ENCODE measurements around the gene SOBP. TPM values are rescaled to one million over a fixed set of nuclear protein-coding genes. Genes with fewer than 3 reads are reported as not detected.

Gene SOBP
- total RNA-seq, 1 experiment from 2014 or later: 1.4 TPM

- Histone ChIP-seq H3K9me3 (replicated peaks) (no peaks in the 10 kb centered on the region), H3K27me3 (replicated peaks) (no peaks in the 10 kb centered on the region), H3K27ac (no peak overlapping the region), H3K4me3 (no peak overlapping the region), H3K36me3 (no peaks in the 10 kb centered on the region), H3K4me1 (replicated peaks) (no peaks in the 10 kb centered on the region)
- DNase-seq (ENCODE audit: low read depth in 1 of 2, low spot score in 2 of 2): no peak
Measured at GRCh38 chr6:107523054-107523791, 33.3 kb downstream of the SOBP start.

DNA sequence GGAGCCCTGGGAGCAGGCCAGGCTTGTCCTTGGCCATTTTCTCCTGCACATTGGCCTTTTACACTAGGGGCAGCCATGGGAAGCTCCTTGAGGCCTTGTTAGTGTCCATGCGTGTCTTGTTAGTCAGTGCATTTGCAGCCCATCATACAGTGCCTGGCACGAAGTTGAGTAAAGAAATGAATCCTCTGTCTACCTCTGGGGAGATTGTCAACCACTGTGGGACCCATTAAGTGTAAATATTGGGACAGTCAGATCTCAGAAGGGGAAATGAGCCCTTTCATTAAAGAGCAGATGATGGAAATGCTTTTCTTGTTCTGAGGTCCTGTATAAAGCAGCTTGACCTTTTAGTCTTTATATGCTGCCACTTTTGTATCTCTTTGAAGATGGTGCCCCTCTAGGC is 33.9 kb downstream of the SOBP start:
- no peaks in the 10 kb centered on the region for H3K27me3 ChIP-seq (replicated peaks)
- no peak for DNase-seq (ENCODE audit: low read depth in 1 of 2, low spot score in 2 of 2)
- no peaks in the 10 kb centered on the region for H3K9me3 ChIP-seq (replicated peaks)
- no peak overlapping the region for H3K4me3 ChIP-seq
- H3K27ac ChIP-seq: no peak overlapping the region
- no peaks in the 10 kb centered on the region for H3K4me1 ChIP-seq (replicated peaks)
- no peaks in the 10 kb centered on the region for H3K36me3 ChIP-seq

DNA sequence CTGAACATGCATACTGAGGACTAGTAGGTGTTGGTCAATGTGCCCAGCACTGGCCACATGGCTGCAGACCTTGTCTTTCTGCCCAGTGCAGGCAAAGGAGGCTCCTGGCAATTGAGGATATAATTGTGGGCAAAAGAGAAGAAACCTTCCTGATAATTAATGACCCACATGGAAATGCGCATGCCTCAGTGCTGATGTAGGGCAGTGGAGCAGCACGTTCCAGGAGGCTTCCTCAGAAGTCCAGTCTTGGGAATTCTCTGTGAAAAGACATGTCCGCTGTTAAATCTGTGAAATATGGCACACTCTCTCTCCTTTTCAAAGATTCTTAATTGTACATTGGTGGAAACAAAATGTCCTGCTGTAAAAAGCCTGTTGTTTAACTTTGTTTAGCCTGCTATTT is 34.7 kb downstream of the SOBP start:
- no peaks in the 10 kb centered on the region for H3K27me3 ChIP-seq (replicated peaks)
- H3K27ac ChIP-seq: no peak overlapping the region
- H3K4me1 ChIP-seq (replicated peaks): no peaks in the 10 kb centered on the region
- H3K9me3 ChIP-seq (replicated peaks): no peaks in the 10 kb centered on the region
- H3K4me3 ChIP-seq: no peak overlapping the region
- no peaks in the 10 kb centered on the region for H3K36me3 ChIP-seq
- DNase-seq (ENCODE audit: low read depth in 1 of 2, low spot score in 2 of 2): no peak

- H3K36me3 ChIP-seq: no peaks in the 10 kb centered on the region
- H3K9me3 ChIP-seq (replicated peaks): no peaks in the 10 kb centered on the region
- H3K4me1 ChIP-seq (replicated peaks): no peaks in the 10 kb centered on the region; the same call in 1 of the 2 replicates
- H3K27ac ChIP-seq: no peak overlapping the region
- DNase-seq (ENCODE audit: low read depth in 1 of 2, low spot score in 2 of 2): no peak
- H3K27me3 ChIP-seq (replicated peaks): no peaks in the 10 kb centered on the region
- H3K4me3 ChIP-seq: no peak overlapping the region
Measured at GRCh38 chr6:107531868-107532267, 42.0 kb downstream of the SOBP start.

DNA sequence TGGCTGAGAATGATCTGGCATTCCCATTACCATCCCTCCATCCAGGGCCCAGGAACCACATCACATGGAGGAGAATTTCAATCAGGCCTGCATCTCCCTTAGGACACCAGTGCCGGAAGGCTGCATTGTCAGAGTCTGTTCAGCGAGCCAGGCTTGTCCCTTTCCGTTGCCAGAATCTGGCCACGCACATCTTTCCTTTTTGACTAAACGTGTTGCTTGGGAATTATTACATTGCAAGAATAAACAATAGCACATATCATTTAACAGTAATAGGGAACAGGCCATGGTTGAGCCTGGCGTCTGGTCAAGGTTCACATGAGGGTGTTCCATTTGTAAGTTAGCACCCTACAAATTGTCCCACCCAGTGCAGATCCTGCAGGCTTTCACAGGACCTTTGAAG is 42.8 kb downstream of the SOBP start:
- Histone ChIP-seq H3K9me3 (replicated peaks) (no peaks in the 10 kb centered on the region), H3K27ac (no peak overlapping the region), H3K4me1 (replicated peaks) (no peaks in the 10 kb centered on the region; the same call in 1 of the 2 replicates), H3K27me3 (replicated peaks) (no peaks in the 10 kb centered on the region), H3K36me3 (no peaks in the 10 kb centered on the region), H3K4me3 (no peak overlapping the region)
- no peak for DNase-seq (ENCODE audit: low read depth in 1 of 2, low spot score in 2 of 2)

DNA sequence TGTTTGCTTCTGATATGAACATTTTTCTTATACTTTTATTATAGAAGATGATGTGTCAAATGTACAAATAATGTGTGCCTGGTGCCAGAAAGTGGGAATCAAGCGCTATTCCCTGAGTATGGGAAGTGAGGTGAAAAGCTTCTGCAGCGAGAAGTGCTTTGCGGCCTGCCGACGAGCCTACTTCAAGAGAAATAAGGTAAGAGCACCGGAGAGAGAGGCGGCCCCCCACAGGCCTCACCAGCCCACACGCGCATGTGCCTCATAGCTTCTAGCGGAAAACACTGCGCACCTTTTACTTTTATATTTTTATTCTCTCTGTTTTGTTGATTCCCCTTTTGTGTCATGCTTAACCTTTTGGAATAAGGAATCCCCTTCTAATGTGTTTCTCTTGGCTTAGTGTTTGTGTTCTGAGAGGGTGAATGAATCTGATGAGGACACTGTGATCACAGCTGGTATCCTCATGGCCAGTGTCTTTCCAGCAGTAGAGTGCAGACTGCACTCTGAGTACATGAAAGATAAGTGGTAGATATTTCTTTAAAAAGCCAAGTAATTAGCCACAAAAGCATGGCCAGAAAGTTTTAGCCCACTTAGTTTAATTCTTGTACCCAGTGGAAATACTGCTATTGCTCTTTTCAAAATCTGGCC is 43.6 kb downstream of the SOBP start:
- Histone ChIP-seq H3K27ac (no peak overlapping the region), H3K27me3 (replicated peaks) (no peaks in the 10 kb centered on the region), H3K4me1 (replicated peaks) (no peaks in the 10 kb centered on the region; the same call in 1 of the 2 replicates), H3K9me3 (replicated peaks) (no peaks in the 10 kb centered on the region), H3K4me3 (no peak overlapping the region), H3K36me3 (no peaks in the 10 kb centered on the region)
- no peak for DNase-seq (ENCODE audit: low read depth in 1 of 2, low spot score in 2 of 2)

GRCh38 chr6:107534571-107535141 is 44.7 kb downstream of the SOBP start:
- peak in 1 of 2 experiments; percentile 23 for DNase-seq (ENCODE audit: low read depth in 1 of 2, low spot score in 2 of 2)
- H3K27me3 ChIP-seq (replicated peaks): no peaks in the 10 kb centered on the region
- H3K27ac ChIP-seq: no peak overlapping the region
- H3K36me3 ChIP-seq: no peaks in the 10 kb centered on the region
- H3K9me3 ChIP-seq (replicated peaks): no peaks in the 10 kb centered on the region
- H3K4me1 ChIP-seq (replicated peaks): no peaks in the 10 kb centered on the region; the same call in 1 of the 2 replicates
- no peak overlapping the region for H3K4me3 ChIP-seq

DNA sequence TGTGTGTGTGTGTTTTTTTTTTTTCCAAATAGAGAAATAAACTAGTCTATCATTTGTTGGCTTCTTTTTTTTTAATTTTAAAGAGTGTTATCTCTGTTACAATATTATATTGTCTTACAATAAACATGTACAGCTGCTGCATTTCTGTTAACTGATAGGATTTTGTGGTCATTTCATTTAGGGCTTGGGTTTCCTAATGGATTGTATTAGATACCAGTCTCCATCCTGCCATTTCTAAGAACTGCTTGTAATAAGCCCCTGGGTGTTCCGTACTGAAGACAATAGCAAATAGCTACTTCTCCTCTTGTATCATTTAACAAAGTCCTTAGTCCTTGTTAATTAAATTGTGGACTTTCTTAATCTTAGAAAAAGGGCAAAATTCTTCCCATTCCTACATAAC is 45.7 kb downstream of the SOBP start:
- no peak for DNase-seq (ENCODE audit: low read depth in 1 of 2, low spot score in 2 of 2)
- Histone ChIP-seq H3K4me3 (no peak overlapping the region), H3K27ac (no peak overlapping the region)

DNA sequence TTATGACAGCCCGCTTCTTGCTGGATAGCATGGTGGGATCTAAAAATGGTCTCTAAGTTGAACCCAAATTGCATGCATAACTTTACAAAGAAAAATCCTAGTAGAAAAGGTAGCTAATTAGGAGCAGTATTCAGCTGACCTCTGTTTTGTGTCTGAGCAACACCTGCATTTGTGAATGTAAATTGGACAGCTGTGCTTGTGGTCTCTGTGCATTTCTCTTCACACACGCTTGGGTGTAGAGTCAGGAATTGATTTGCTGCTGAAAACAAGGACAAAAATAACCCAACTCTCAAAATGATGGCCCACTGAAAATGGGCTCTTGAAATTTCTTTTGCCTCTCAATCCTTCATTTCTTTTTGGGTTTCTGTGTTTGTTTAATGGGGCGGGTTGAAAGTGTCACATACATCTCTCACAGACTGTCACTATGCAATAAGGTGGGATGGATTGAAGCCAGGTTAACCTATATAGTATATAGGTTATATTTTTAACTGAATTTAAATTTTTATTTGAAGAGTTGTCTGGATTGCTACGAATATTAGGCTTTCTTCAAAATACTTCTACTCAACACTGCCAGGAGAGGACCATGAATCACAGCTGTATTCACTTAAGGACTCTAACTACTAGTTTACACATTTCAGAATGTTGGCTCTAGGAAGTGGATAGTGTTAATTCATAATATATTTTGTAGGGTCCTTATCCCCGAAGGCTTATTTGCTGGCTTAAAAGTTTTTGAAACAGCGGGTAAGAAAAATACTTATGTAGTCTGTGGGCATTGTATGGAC is 46.5 kb downstream of the SOBP start:
- Histone ChIP-seq H3K4me1 (replicated peaks) (peaks cover 6% of the 10 kb centered on the region; the same call in 1 of the 2 replicates), H3K36me3 (no peaks in the 10 kb centered on the region), H3K9me3 (replicated peaks) (no peaks in the 10 kb centered on the region), H3K4me3 (no peak overlapping the region), H3K27me3 (replicated peaks) (no peaks in the 10 kb centered on the region), H3K27ac (no peak overlapping the region)
- DNase-seq (ENCODE audit: low read depth in 1 of 2, low spot score in 2 of 2): no peak

More for the DNA sequence above, 45.7 kb downstream of the SOBP start:
- H3K4me1 ChIP-seq (replicated peaks): peaks cover 6% of the 10 kb centered on the region; the same call in 1 of the 2 replicates
- H3K9me3 ChIP-seq (replicated peaks): no peaks in the 10 kb centered on the region
- H3K36me3 ChIP-seq: no peaks in the 10 kb centered on the region
- H3K27me3 ChIP-seq (replicated peaks): no peaks in the 10 kb centered on the region

GRCh38 chr6:107537559-107537958 is 47.6 kb downstream of the SOBP start:
- Histone ChIP-seq H3K27me3 (replicated peaks) (no peaks in the 10 kb centered on the region), H3K36me3 (no peaks in the 10 kb centered on the region), H3K27ac (no peak overlapping the region), H3K4me1 (replicated peaks) (peaks cover 6% of the 10 kb centered on the region; the same call in 1 of the 2 replicates), H3K4me3 (no peak overlapping the region), H3K9me3 (replicated peaks) (no peaks in the 10 kb centered on the region)
- no peak for DNase-seq (ENCODE audit: low read depth in 1 of 2, low spot score in 2 of 2)

- Histone ChIP-seq H3K27ac (no peak overlapping the region), H3K4me3 (no peak overlapping the region), H3K4me1 (replicated peaks) (peaks cover 6% of the 10 kb centered on the region; the same call in 1 of the 2 replicates), H3K27me3 (replicated peaks) (no peaks in the 10 kb centered on the region), H3K36me3 (no peaks in the 10 kb centered on the region), H3K9me3 (replicated peaks) (no peaks in the 10 kb centered on the region)
- no peak for DNase-seq (ENCODE audit: low read depth in 1 of 2, low spot score in 2 of 2)
Measured at GRCh38 chr6:107538856-107539387, 49.0 kb downstream of the SOBP start.

DNA sequence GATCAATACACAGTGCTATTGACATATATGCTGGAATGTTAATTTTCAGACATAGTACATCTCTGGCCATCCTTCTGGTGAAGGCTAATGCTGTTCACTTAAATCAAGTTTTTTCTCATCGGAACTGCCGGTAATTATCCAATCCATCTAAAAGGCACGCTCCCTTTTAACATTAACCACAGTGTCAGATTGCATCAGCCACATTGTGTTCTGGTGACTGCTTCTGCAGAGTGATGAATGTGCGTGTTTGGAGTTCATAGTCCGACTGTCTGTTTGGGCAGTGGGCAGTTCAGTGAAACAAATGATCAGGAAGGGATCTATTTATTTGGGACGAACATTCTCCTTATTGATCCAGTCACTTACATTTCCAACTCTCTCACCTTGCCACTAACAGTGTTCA is 49.5 kb downstream of the SOBP start:
- H3K27me3 ChIP-seq (replicated peaks): no peaks in the 10 kb centered on the region
- no peak overlapping the region for H3K4me3 ChIP-seq
- no peak overlapping the region for H3K27ac ChIP-seq
- no peaks in the 10 kb centered on the region for H3K9me3 ChIP-seq (replicated peaks)
- H3K36me3 ChIP-seq: no peaks in the 10 kb centered on the region
- no peak for DNase-seq (ENCODE audit: low read depth in 1 of 2, low spot score in 2 of 2)
- peaks cover 6% of the 10 kb centered on the region; the same call in 1 of the 2 replicates for H3K4me1 ChIP-seq (replicated peaks)

DNA sequence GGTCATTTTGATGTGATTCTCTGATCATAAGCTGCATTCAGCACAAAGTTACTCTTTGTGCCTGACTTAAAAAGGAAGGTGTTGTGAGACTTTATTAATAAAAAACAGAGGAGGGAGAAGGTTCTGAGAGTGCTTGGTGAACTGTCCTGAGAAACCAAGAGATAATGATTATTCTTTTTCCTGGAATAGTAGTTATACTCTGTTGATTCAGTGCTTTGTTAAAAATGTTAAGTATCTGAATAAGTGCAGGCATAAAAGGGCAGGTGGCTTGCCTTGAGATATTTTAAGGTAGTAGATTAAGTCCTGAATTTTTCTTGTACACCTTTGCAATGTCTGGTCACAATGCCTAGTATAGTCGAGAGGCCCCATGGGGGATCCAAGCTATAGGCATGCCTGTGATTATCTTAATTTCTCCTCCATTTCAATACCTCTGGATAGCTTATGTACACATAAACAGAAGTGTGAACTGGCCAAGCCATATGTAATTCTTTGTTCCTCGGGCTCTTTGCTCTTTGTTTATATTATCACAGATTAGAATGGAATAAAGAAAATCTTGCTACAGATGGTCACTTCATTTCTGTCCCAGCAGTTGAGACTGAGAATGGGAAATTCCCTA is 50.0 kb downstream of the SOBP start:
- Histone ChIP-seq H3K9me3 (replicated peaks) (no peaks in the 10 kb centered on the region), H3K4me3 (no peak overlapping the region), H3K4me1 (replicated peaks) (peaks cover 6% of the 10 kb centered on the region; the same call in 1 of the 2 replicates), H3K36me3 (no peaks in the 10 kb centered on the region), H3K27me3 (replicated peaks) (no peaks in the 10 kb centered on the region), H3K27ac (no peak overlapping the region)
- no peak for DNase-seq (ENCODE audit: low read depth in 1 of 2, low spot score in 2 of 2)

Data from SJSA1 (cell line).